K562 (cell line): Measurements from ENCODE around the gene GLIPR1. TPM values are rescaled to one million over a fixed set of nuclear protein-coding genes. Genes with fewer than 3 reads are reported as not detected.

Experiments used
- ATAC-seq: fragments of 200-7000 bp; cut with Tn5 transposase; 3 replicates; pipeline ENCODE4 v1.9.1; 2020; ENCODE audit warnings: moderate library complexity
- BruUV-seq: library from RNA; stranded (reverse); fragments of 400-500 nt; replicated peaks from 2 replicates; lab custom pipeline; 2021; lab: Mats Ljungman, UMichigan
- CTCF ChIA-PET: fragments of 300-600 bp; formaldehyde crosslinking; extraction: SDS; loops from one replicate; lab custom pipeline; 2021; ENCODE audit warnings: low intra/inter-chr PET ratio; lab: Yijun Ruan, JAX
- POLR2A ChIA-PET: fragments of 300-600, 350-650 bp; sonication (Branson Sonifier 250); formaldehyde crosslinking; extraction: SDS; loops from one replicate; lab custom pipeline; 2021; ENCODE audit warnings: antibody characterized with exemption, inconsistent platforms; lab: Yijun Ruan, JAX
- DNase-seq, 4 experiments: peaks; one replicate each; pipeline versions ENCODE4 v3.0.0 to v3.0.0-alpha.2; 2011 to 2018; ENCODE audit warnings: low spot score in 3 of 4, mixed read lengths in 3 of 4; ENCODE audit errors: extremely low read depth in 1 of 4
- FAIRE-seq: peaks from 2 replicates; lab custom pipeline; 2011; peaks lifted over from hg19 to GRCh38; lab: Jason Lieb, UNC
- H2AFZ ChIP-seq: 2 replicates; pipeline ENCODE4 v1.6.0; 2011; ENCODE audit warnings: low read depth, low read length, control low read depth, inconsistent platforms
- H3K27ac ChIP-seq: fragments of 200-600 bp; 3 replicates; pipeline ENCODE4 v1.8.0; 2011; ENCODE audit warnings: low read depth, mild to moderate bottlenecking, control low read depth, inconsistent platforms, low read length, moderate library complexity, mixed read lengths; ENCODE audit errors: extremely low read depth
- H3K27me3 ChIP-seq, 2 experiments: fragments of 300-600 bp in 1 of 2; 2 replicates in 1 of 2; 3 replicates in 1 of 2; pipeline versions ENCODE4 v1.6.0 to v1.8.0; 2011; ENCODE audit warnings: inconsistent platforms in 2 of 2, low read length in 2 of 2, mild to moderate bottlenecking in 1 of 2, mixed read lengths in 1 of 2, moderate library complexity in 1 of 2; ENCODE audit not compliant: control insufficient read depth in 2 of 2, insufficient read depth in 2 of 2
- H3K36me3 ChIP-seq: fragments of 300-600 bp; 3 replicates; pipeline ENCODE4 v1.8.0; 2011; ENCODE audit warnings: mild to moderate bottlenecking, low read length, inconsistent platforms; ENCODE audit not compliant: control insufficient read depth, insufficient read depth
- H3K4me1 ChIP-seq, 2 experiments: fragments of 200-600 bp in 1 of 2; replicated peaks in 1 of 2; 2 replicates in 1 of 2; 3 replicates in 1 of 2; pipeline versions ENCODE4 v1.5.1 to v1.8.0; 2011; ENCODE audit warnings: inconsistent platforms in 2 of 2, low read length in 2 of 2, mild to moderate bottlenecking in 1 of 2, mixed read lengths in 1 of 2, moderate library complexity in 1 of 2; ENCODE audit not compliant: control insufficient read depth in 2 of 2, insufficient read depth in 2 of 2
- H3K4me2 ChIP-seq: 2 replicates; pipeline ENCODE4 v1.6.1; 2011; ENCODE audit warnings: low read length, control low read depth, inconsistent platforms, mixed read lengths; ENCODE audit not compliant: insufficient read depth
- H3K4me3 ChIP-seq: fragments of 200-600 bp; sonication (generic), shearing (Covaris generic); 2 replicates; pipeline ENCODE4 v1.5.1; 2016; ENCODE audit warnings: control low read depth, inconsistent platforms
- H3K79me2 ChIP-seq: fragments of 200-600 bp; 3 replicates; pipeline ENCODE4 v1.8.0; 2011; ENCODE audit warnings: low read length, inconsistent platforms; ENCODE audit not compliant: control insufficient read depth, insufficient read depth
- H3K9ac ChIP-seq, 2 experiments: 2 replicates each; pipeline versions ENCODE4 v1.6.0 to v1.6.1; 2011; ENCODE audit warnings: low read depth in 2 of 2, low read length in 2 of 2, control low read depth in 1 of 2, inconsistent platforms in 1 of 2, mild to moderate bottlenecking in 1 of 2, mixed read lengths in 1 of 2; ENCODE audit not compliant: insufficient read depth in 1 of 2
- H3K9me1 ChIP-seq: one replicate; pipeline ENCODE4 v1.6.0; 2011; ENCODE audit warnings: inconsistent platforms, mild to moderate bottlenecking, low read length, moderate library complexity; ENCODE audit not compliant: control insufficient read depth, insufficient read depth
- H3K9me3 ChIP-seq: replicated peaks from 2 replicates; pipeline ENCODE4 v1.5.1; 2011; ENCODE audit warnings: low read depth, low read length, inconsistent platforms; ENCODE audit not compliant: control insufficient read depth, insufficient read depth
- H4K20me1 ChIP-seq: replicated peaks from 2 replicates; pipeline ENCODE4 v1.6.1; 2011; ENCODE audit warnings: low read length, inconsistent platforms, mixed read lengths; ENCODE audit not compliant: control insufficient read depth, insufficient read depth
- CREM ChIP-seq: IDR thresholded peaks from 2 replicates; pipeline ENCODE4 v1.6.1; 2014; ENCODE audit warnings: antibody characterized with exemption, low read depth
- E2F8 ChIP-seq: fragments of 450-650 bp; IDR thresholded peaks from 2 replicates; pipeline ENCODE4 v1.7.1; 2018; ENCODE audit warnings: mild to moderate bottlenecking, low read depth; ENCODE audit not compliant: partially characterized antibody
- ELK1 ChIP-seq: sonication (generic); formaldehyde crosslinking; IDR thresholded peaks from 2 replicates; pipeline ENCODE4 v1.8.1; 2022; ENCODE audit warnings: missing genetic modification reagents
- FUS ChIP-seq: fragments of 200-400 bp; formaldehyde crosslinking; optimal IDR thresholded peaks from 2 replicates; pipeline ENCODE3; 2017; ENCODE audit warnings: low read depth, low read length
- NCOA6 ChIP-seq: fragments of 450-650 bp; IDR thresholded peaks from 2 replicates; pipeline ENCODE4 v1.6.1; 2017; ENCODE audit warnings: mild to moderate bottlenecking
- NONO ChIP-seq, 2 experiments: fragments of 200-400 bp in 1 of 2; fragments of 450-650 bp in 1 of 2; formaldehyde crosslinking in 1 of 2; IDR thresholded peaks; 2 replicates each; pipeline ENCODE4 v1.6.1; 2017; ENCODE audit warnings: low read depth in 2 of 2, mild to moderate bottlenecking in 2 of 2, moderate library complexity in 2 of 2, low read length in 1 of 2
- POLR3G ChIP-seq: IDR thresholded peaks from 2 replicates; pipeline ENCODE4 v1.6.1; 2011; ENCODE audit not compliant: insufficient read length, insufficient replicate concordance; ENCODE audit errors: extremely low read depth
- PURB ChIP-seq: sonication (generic); formaldehyde crosslinking; IDR thresholded peaks from 2 replicates; pipeline ENCODE4 v1.9.0; 2021; ENCODE audit warnings: low read depth, mild to moderate bottlenecking, missing genetic modification reagents
- RBFOX2 ChIP-seq: fragments of 200-400 bp; formaldehyde crosslinking; IDR thresholded peaks from 2 replicates; pipeline ENCODE4 v1.6.1; 2017; ENCODE audit warnings: low read depth, mild to moderate bottlenecking, low read length, moderate library complexity
- SNRNP70 ChIP-seq: fragments of 200-400 bp; formaldehyde crosslinking; optimal IDR thresholded peaks from 2 replicates; pipeline ENCODE3; 2017; ENCODE audit warnings: low read depth, low read length
- SRSF3 ChIP-seq: fragments of 200-400 bp; formaldehyde crosslinking; IDR thresholded peaks from 2 replicates; pipeline ENCODE4 v1.6.1; 2016; ENCODE audit warnings: mild to moderate bottlenecking, low read length, moderate library complexity; ENCODE audit not compliant: insufficient read depth
- ZNF140 ChIP-seq: fragments of 250-450 bp; sonication (Bioruptor Pico); IDR thresholded peaks from 2 replicates; pipeline ENCODE4 v1.8.0; 2021; ENCODE audit warnings: moderate library complexity, mild to moderate bottlenecking, inconsistent platforms
- ZNF311 ChIP-seq: fragments of 250-450 bp; sonication (Bioruptor Pico); IDR thresholded peaks from 2 replicates; pipeline ENCODE4 v1.4.0; 2020; ENCODE audit warnings: mild to moderate bottlenecking, moderate library complexity
- ZNF639 ChIP-seq, 2 experiments: fragments of 200-800 bp in 1 of 2; sonication (Bioruptor generic) in 1 of 2; sonication (generic) in 1 of 2; formaldehyde crosslinking in 1 of 2; IDR thresholded peaks in 1 of 2; conservative IDR thresholded peaks in 1 of 2; 2 replicates each; pipeline versions ENCODE4 v1.5.0 to v1.6.1; 2016 to 2020; ENCODE audit warnings: missing compliant biosample characterization in 1 of 2, missing genetic modification characterization in 1 of 2, missing genetic modification reagents in 1 of 2
- ZSCAN29 ChIP-seq: fragments of 450-650 bp; IDR thresholded peaks from 2 replicates; pipeline ENCODE4 v1.6.1; 2017
- WGBS: fragments of 100-300 bp; shearing (Covaris generic); methylation state at CpG from one replicate; pipeline ENCODE4 v1.1.6; 2016; ENCODE audit warnings: low coverage, mixed read lengths; ENCODE audit not compliant: insufficient coverage; ENCODE audit errors: missing lambda C conversion rate; 5-methylcytosine and 5-hydroxymethylcytosine counted together
- in situ Hi-C: fragments of 300-500 bp; cut with MboI; formaldehyde crosslinking; loops from 4 replicates; pipeline ENCODE4 v1.15.0; 2018; ENCODE audit warnings: inconsistent platforms, mixed read lengths
- intact Hi-C: fragments of 100-400 bp; cut with micrococcal nuclease; formaldehyde crosslinking; loops from 2 replicates; pipeline ENCODE4 v1.14.2; 2022
- polyA plus RNA-seq, 8 experiments: library from polyadenylated mRNA; depleted of rRNA in 4 of 8; stranded (reverse) in 5 of 8; unstranded in 3 of 8; fragments of >200 nt; fragmentation: Nextera tagmentation in 2 of 8; fragmentation: Illumina TruSeq in 1 of 8; extraction: Ambion mirVana in 2 of 8; extraction: Trizol in 1 of 8; gene quantifications; 2 replicates each; pipeline versions ENCODE4 v1.2.1 to v1.2.3, GENCODE V29; 2011 to 2014; ENCODE audit warnings: inconsistent platforms in 1 of 8, missing spikeins in 1 of 8
- total RNA-seq, 7 experiments: library from RNA; depleted of rRNA in 6 of 7; stranded (reverse); fragments of >200 nt in 6 of 7; fragmentation: Illumina TruSeq in 2 of 7; extraction: Trizol in 2 of 7; gene quantifications; 2 replicates each; pipeline versions ENCODE4 v1.2.1 to v1.2.3, GENCODE V29; 2011 to 2021; ENCODE audit warnings: low replicate concordance in 1 of 7
- TF ChIP-seq, protein P1 (sequence below): IDR thresholded peaks from 3 replicates; pipeline ENCODE4 v1.6.1; 2011; ENCODE audit warnings: borderline replicate concordance, mild to moderate bottlenecking; ENCODE audit not compliant: insufficient read length, insufficient read depth

Gene GLIPR1
- total and polyA plus RNA-seq, 9 of the 15 experiments (the other 6 are each of a cell fraction or from before 2014, with no cell fraction given), result 0.26 to 2.1 (median 1.2) TPM

DNA sequence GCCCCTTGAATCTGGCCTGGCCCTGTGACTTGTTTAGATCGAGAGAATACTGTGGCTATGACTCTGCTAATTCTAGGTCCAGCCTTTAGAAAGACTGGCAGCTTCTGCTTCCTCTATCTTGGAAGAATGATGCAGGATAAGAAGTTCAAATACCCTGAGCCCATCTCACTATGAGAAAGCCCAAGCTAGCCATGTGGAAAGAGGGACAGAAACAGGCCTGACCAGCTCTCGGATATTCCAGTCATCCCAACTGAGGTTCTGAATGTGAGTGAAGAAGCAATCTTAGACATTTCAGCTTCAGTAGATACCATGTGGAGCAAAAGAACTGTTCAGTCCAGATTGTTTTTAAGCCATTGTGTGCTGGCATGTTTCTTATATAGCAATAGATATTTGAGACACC is 48.1 kb downstream of the GLIPR1 start:
- no peak overlapping the region for H2AFZ ChIP-seq
- ATAC-seq, result no peak
- TF ChIP-seq PURB (CRISPR knock-in tag) (no peak), SRSF3 (no peak), ELK1 (CRISPR knock-in tag) (no peak), POLR3G (no peak), ZNF639 (CRISPR knock-in tag; conservative IDR thresholded peaks at IDR 0.05 in 1 of 2, IDR thresholded peaks at IDR 0.05 in 1 of 2) (no peak), CREM (no peak), ZSCAN29 (no peak), FUS (no peak), SNRNP70 (no peak), E2F8 (no peak), RBFOX2 (no peak), NCOA6 (no peak), ZNF311 (CRISPR knock-in tag) (no peak), ZNF140 (CRISPR knock-in tag) (no peak), NONO (IDR thresholded peaks at IDR 0.05; ENCODE audit: low read depth in 2 of 2, low read length in 1 of 2) (no peak)
- TF ChIP-seq, protein P1, sequence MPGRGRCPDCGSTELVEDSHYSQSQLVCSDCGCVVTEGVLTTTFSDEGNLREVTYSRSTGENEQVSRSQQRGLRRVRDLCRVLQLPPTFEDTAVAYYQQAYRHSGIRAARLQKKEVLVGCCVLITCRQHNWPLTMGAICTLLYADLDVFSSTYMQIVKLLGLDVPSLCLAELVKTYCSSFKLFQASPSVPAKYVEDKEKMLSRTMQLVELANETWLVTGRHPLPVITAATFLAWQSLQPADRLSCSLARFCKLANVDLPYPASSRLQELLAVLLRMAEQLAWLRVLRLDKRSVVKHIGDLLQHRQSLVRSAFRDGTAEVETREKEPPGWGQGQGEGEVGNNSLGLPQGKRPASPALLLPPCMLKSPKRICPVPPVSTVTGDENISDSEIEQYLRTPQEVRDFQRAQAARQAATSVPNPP, result no peak

More for the DNA sequence above, 48.1 kb downstream of the GLIPR1 start:
- no peak overlapping the region for H3K9ac ChIP-seq
- no peaks in the 10 kb centered on the region for H3K27me3 ChIP-seq
- 3% methylated on average over 2 of the region's 2 CpGs for WGBS
- intact Hi-C loops (loop anchor here (5.0 to 10.0 kb wide), 2 partner anchors 196 to 819 kb away; partner anchors contain the start of gene BBS10), in situ Hi-C loops (no loop called here)
- ChIA-PET POLR2A (interaction anchor here (0.7 kb wide), 1 partner anchor 281 kb away, joined by 3 read pairs; no protein-coding TSS in a partner anchor), CTCF (interaction anchor here (2.5 kb wide), 1 partner anchor 509 kb away, joined by 14 read pairs; no protein-coding TSS in a partner anchor)
- DNase-seq (no peak), FAIRE-seq (no peak)
- H3K79me2 ChIP-seq, result no peaks in the 10 kb centered on the region
- H3K27ac ChIP-seq, result no peak overlapping the region
- H3K4me2 ChIP-seq, result no peak overlapping the region
- no peak overlapping the region for H3K4me3 ChIP-seq
- no TSS peak for BruUV-seq
- H4K20me1 ChIP-seq, result no peaks in the 10 kb centered on the region
- H3K4me1 ChIP-seq, result no peaks in the 10 kb centered on the region
- no peaks in the 10 kb centered on the region for H3K9me1 ChIP-seq
- H3K36me3 ChIP-seq, result no peaks in the 10 kb centered on the region
- no peaks in the 10 kb centered on the region for H3K9me3 ChIP-seq
